ENCODE results near the gene TSSK3. TPM values are rescaled to one million over a fixed set of nuclear protein-coding genes. Genes with fewer than 3 reads are reported as not detected.

Gene TSSK3
- total and polyA plus RNA-seq, 2 of the 8 experiments (the other 6 are each of a cell fraction or from before 2014, with no cell fraction given) = 1.2 TPM

GRCh38 chr1:32338637-32339145, 23.6 kb upstream of the TSSK3 start (continued):
- TF ChIP-seq SIN3A (conservative IDR thresholded peaks at IDR 0.05 in 1 of 2, IDR thresholded peaks at IDR 0.05 in 1 of 2; ENCODE audit: low read depth in 1 of 2, low read length in 2 of 2) (no peak), TAF1 (IDR thresholded peaks at IDR 0.05; ENCODE audit: low read depth, low read length) (no peak)

All from H1 (cell line).